GM12878 (cell line): Measurements from ENCODE around the gene DIPK1A. TPM values are rescaled to one million over a fixed set of nuclear protein-coding genes. Genes with fewer than 3 reads are reported as not detected.

ENCODE experiments used
- CBX5 ChIP-seq: sonication (generic); IDR thresholded peaks from 2 replicates; pipeline ENCODE4 v1.6.1; 2016; ENCODE audit warnings: low read depth, moderate library complexity, mild to moderate bottlenecking, inconsistent platforms
- ESRRA ChIP-seq: IDR thresholded peaks from 2 replicates; pipeline ENCODE4 v1.6.1; 2012; ENCODE audit warnings: mild to moderate bottlenecking, low read length, improper control_type of control experiment
- IKZF1 ChIP-seq: fragments of 450-650 bp; conservative IDR thresholded peaks from 2 replicates; pipeline ENCODE4 v1.6.1; 2017; ENCODE audit warnings: antibody characterized with exemption, mild to moderate bottlenecking
- IKZF2 ChIP-seq, 2 experiments: fragments of 450-650 bp; IDR thresholded peaks; 2 replicates each; pipeline ENCODE4 v1.6.1; 2017; ENCODE audit warnings: mild to moderate bottlenecking in 2 of 2, moderate library complexity in 2 of 2
- IRF4 ChIP-seq: IDR thresholded peaks from 2 replicates; pipeline ENCODE4 v1.6.1; 2011; ENCODE audit warnings: low read depth, low read length
- KDM1A ChIP-seq: fragments of 200-600 bp; sonication (generic); IDR thresholded peaks from 2 replicates; pipeline ENCODE4 v1.6.1; 2016; ENCODE audit warnings: borderline replicate concordance
- RAD51 ChIP-seq: fragments of 450-650 bp; IDR thresholded peaks from 2 replicates; pipeline ENCODE4 v1.6.1; 2016; ENCODE audit warnings: moderate library complexity, mild to moderate bottlenecking, inconsistent platforms
- ZNF207 ChIP-seq: fragments of 450-650 bp; IDR thresholded peaks from 2 replicates; pipeline ENCODE4 v1.6.1; 2014; ENCODE audit warnings: antibody characterized with exemption, mild to moderate bottlenecking, borderline replicate concordance
- polyA plus RNA-seq, 11 experiments: library from polyadenylated mRNA; depleted of rRNA in 4 of 11; unstranded in 6 of 11; stranded (reverse) in 5 of 11; fragments of >200 nt; fragmentation: Nextera tagmentation in 4 of 11; fragmentation: Illumina TruSeq in 1 of 11; extraction: Ambion mirVana in 4 of 11; extraction: Trizol in 1 of 11; gene quantifications; 1 replicate in 1 of 11; 2 replicates in 10 of 11; pipeline versions ENCODE4 v1.2.1 to v1.2.3, GENCODE V29; 2011 to 2016; ENCODE audit warnings: inconsistent platforms in 2 of 11, missing spikeins in 2 of 11, low read depth in 1 of 11
- total RNA-seq, 4 experiments: library from RNA; depleted of rRNA in 3 of 4; stranded (reverse); fragments of >200 nt in 3 of 4; fragmentation: Illumina TruSeq in 1 of 4; extraction: Trizol in 1 of 4; gene quantifications; 2 replicates each; pipeline versions ENCODE4 v1.2.1 to v1.2.3, GENCODE V29; 2013 to 2021
- TF ChIP-seq, protein P1 (sequence below): fragments of 450-650 bp; IDR thresholded peaks from 2 replicates; pipeline ENCODE4 v1.6.1; 2018; ENCODE audit warnings: borderline replicate concordance, mild to moderate bottlenecking; ENCODE audit not compliant: partially characterized antibody

DIPK1A gene
- total and polyA plus RNA-seq, 10 of the 15 experiments (the other 5 are each of a cell fraction or from before 2014, with no cell fraction given): 4.9 to 15.0 (median 9.7) TPM

DNA sequence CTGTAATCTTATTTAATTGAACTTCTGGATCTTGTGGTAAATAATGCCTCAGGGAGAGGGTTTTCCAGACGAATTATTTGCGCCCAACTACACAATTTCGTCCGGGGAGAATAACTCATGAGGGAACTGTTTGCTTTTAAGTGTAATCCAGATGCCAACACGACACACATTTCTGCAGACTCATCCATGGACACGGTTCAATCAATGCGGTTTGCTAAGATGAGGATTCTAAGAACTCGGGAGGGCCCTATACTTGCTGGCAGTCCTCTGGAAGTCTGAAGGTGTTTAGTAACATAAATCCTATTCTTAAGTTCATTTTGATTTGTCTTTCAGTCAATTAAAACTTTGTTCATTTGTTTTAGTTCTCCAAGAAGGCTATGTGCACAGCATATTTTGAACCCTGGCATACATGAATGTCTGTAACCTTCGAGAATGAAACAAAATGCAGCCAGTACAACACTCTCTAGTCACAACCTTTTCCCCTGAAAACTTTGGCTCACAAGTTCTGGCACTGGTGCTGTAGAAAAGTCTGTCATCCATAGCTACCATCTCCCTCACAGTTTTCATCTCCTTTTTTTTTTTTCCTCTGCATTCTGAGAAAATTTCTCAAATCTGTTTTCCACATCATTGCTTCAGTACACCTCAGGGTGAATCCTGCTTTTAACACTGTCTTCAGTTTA, 38.8 kb downstream of the DIPK1A start (continued):
- TF ChIP-seq IRF4: no peak
- TF ChIP-seq, protein P1, sequence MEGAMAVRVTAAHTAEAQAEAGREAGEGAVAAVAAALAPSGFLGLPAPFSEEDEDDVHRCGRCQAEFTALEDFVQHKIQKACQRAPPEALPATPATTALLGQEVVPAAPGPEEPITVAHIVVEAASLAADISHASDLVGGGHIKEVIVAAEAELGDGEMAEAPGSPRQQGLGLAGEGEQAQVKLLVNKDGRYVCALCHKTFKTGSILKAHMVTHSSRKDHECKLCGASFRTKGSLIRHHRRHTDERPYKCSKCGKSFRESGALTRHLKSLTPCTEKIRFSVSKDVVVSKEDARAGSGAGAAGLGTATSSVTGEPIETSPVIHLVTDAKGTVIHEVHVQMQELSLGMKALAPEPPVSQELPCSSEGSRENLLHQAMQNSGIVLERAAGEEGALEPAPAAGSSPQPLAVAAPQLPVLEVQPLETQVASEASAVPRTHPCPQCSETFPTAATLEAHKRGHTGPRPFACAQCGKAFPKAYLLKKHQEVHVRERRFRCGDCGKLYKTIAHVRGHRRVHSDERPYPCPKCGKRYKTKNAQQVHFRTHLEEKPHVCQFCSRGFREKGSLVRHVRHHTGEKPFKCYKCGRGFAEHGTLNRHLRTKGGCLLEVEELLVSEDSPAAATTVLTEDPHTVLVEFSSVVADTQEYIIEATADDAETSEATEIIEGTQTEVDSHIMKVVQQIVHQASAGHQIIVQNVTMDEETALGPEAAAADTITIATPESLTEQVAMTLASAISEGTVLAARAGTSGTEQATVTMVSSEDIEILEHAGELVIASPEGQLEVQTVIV: no peak
- TF ChIP-seq KDM1A: no peak
- no peak for TF ChIP-seq IKZF1
- no peak for TF ChIP-seq ZNF207
- no peak for TF ChIP-seq CBX5
- TF ChIP-seq IKZF2 (IDR thresholded peaks at IDR 0.05): no peak
- TF ChIP-seq ESRRA: no peak
- no peak for TF ChIP-seq RAD51
